Stimulated activated effector memory CD8-positive, alpha-beta T cell treated with anti-CD3 and anti-CD28 coated beads, Interleukin-12 subunit alpha, Interleukin-12 subunit beta, amount 100 ng/mL, for 72 hours (primary cell): ENCODE data around the gene NPC2.

Experiments used
- ATAC-seq: fragments of 150-1000 bp; cut with Tn5 transposase; 2 replicates; pipeline ENCODE4 v1.10.0; 2021
- DNase-seq, 2 donors: peaks; one replicate each; pipeline ENCODE4 v3.0.0; 2021 to 2022; ENCODE audit warnings: low spot score in 2 of 2
- H3K27ac Mint-ChIP-seq: one replicate; pipeline ENCODE4 v1.8.0; 2022; ENCODE audit warnings: mild to moderate bottlenecking, mixed read lengths
- H3K36me3 Mint-ChIP-seq: one replicate; pipeline ENCODE4 v1.8.0; 2022; ENCODE audit warnings: mild to moderate bottlenecking, mixed read lengths
- H3K4me1 Mint-ChIP-seq: one replicate; pipeline ENCODE4 v1.8.0; 2022; ENCODE audit warnings: mixed read lengths
- H3K4me3 Mint-ChIP-seq: one replicate; pipeline ENCODE4 v1.8.0; 2022; ENCODE audit warnings: mild to moderate bottlenecking, mixed read lengths
- H3K9me3 Mint-ChIP-seq: one replicate; pipeline ENCODE4 v1.8.0; 2022; ENCODE audit warnings: mixed read lengths

The NPC2 gene

DNA sequence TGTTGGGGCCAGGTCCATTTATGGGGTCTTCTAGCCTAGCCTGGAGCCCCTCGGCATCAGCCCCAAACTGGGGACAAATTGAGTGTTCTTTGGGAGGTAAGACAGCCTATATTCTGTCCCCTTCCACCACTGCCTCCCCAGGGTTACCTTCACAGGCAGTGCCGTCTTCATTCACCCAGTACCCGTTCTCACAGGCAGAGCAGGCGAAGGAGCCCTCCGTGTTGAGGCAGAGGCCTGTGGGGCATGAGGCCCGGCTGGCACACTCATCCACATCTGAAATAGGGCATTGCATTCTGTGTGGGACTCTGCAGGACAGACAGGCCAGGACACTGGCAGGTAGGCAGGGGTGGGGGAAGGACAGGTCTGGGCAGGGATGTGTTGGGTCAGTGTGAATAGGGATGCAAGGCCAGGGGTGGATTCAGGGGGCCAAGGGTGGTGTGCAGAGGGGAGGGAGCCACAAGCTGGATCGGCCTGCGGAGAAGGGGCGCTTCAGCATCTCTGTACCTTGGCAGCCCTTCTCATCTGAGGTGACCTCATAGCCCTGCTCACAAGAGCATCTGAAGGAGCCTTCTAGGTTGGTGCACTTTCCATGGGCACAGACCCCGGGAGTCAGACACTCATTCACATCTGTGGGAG is 16.6 kb upstream of the NPC2 start:
- H3K36me3 Mint-ChIP-seq: no peaks in the 10 kb centered on the region
- peaks cover 10% of the 10 kb centered on the region for H3K4me1 Mint-ChIP-seq
- no peak overlapping the region for H3K27ac Mint-ChIP-seq
- H3K9me3 Mint-ChIP-seq: no peaks in the 10 kb centered on the region
- no peak overlapping the region for H3K4me3 Mint-ChIP-seq
- ATAC-seq (no peak), DNase-seq (no peak)

- no peaks in the 10 kb centered on the region for H3K36me3 Mint-ChIP-seq
- H3K4me1 Mint-ChIP-seq: peaks cover 5% of the 10 kb centered on the region
- DNase-seq: no peak
- no peaks in the 10 kb centered on the region for H3K9me3 Mint-ChIP-seq
- no peak overlapping the region for H3K27ac Mint-ChIP-seq
- ATAC-seq: no peak
- H3K4me3 Mint-ChIP-seq: no peak overlapping the region
Measured at GRCh38 chr14:74508844-74509428, 15.8 kb upstream of the NPC2 start.

GRCh38 chr14:74508292-74508731 is 15.2 kb upstream of the NPC2 start:
- no peak for ATAC-seq
- H3K27ac Mint-ChIP-seq: no peak overlapping the region
- no peak for DNase-seq
- peaks cover 5% of the 10 kb centered on the region for H3K4me1 Mint-ChIP-seq
- H3K4me3 Mint-ChIP-seq: no peak overlapping the region
- H3K36me3 Mint-ChIP-seq: no peaks in the 10 kb centered on the region
- no peaks in the 10 kb centered on the region for H3K9me3 Mint-ChIP-seq

DNA sequence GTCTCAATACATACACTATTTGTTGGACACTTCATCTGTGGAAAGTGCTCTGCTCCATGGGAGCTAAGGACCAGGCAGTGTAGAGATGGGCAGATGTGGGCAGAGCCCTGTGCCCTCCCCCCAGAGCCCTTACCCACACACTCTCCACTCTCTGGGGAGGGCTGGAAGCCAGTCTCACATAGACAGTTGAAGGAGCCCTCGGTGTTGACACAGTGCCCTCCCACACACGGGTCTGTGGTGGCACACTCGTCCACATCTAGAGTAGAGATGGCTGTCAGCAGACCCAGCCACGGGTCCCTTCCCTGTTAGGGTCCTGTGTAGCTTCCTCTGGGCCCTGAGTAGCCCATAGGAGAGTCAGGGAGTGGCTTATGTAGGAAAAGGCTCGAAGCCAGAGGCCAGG is 14.7 kb upstream of the NPC2 start:
- ATAC-seq: no peak
- Mint-ChIP-seq H3K4me1 (peaks cover 5% of the 10 kb centered on the region), H3K27ac (no peak overlapping the region), H3K4me3 (no peak overlapping the region), H3K9me3 (no peaks in the 10 kb centered on the region), H3K36me3 (no peaks in the 10 kb centered on the region)
- no peak for DNase-seq

DNA sequence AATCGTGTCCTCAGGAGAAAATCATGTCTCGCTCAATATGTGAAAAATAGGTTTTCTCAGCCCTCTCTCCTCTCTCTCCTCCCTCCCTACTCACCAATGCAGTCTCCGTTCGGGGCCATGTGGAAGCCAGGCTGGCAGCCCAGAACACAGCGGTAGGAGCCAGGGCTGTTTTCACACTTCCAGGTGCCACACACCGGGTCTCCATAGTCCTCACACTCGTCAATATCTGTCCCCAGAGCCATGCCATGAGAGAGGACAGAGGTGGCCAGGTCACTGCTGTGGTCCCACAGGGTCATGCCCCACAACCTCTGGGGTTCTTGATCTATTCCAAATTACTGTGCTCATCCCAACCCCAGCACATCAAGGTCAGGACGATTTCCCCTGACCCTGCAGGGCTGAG is 14.0 kb upstream of the NPC2 start:
- no peak overlapping the region for H3K27ac Mint-ChIP-seq
- H3K4me1 Mint-ChIP-seq: peaks cover 5% of the 10 kb centered on the region
- no peaks in the 10 kb centered on the region for H3K9me3 Mint-ChIP-seq
- no peaks in the 10 kb centered on the region for H3K36me3 Mint-ChIP-seq
- DNase-seq (no peak), ATAC-seq (no peak)
- no peak overlapping the region for H3K4me3 Mint-ChIP-seq

- DNase-seq (no peak), ATAC-seq (no peak)
- no peak overlapping the region for H3K4me3 Mint-ChIP-seq
- H3K27ac Mint-ChIP-seq: no peak overlapping the region
- no peaks in the 10 kb centered on the region for H3K9me3 Mint-ChIP-seq
- H3K4me1 Mint-ChIP-seq: peaks cover 5% of the 10 kb centered on the region
- H3K36me3 Mint-ChIP-seq: no peaks in the 10 kb centered on the region
Measured at GRCh38 chr14:74506411-74506851, 13.3 kb upstream of the NPC2 start.

DNA sequence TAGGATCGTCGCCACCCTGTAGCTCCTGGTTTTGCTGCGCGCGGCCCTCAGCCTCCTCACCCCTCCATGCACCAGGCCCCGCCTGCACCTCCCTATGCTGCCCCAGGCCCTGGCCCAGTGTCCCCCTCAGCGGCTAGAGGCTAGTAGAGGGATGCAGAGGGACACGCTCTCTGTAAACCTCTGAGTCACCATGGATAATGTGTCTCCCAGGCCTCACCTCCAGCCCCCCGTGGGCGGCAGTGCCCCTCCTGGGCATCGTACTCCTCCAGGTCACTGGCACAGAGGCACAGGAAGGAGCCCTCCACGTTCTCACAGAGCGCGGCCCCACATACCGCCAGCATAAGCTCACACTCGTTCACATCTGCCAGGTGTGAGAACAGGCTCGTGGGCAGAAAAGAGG is 12.7 kb upstream of the NPC2 start:
- Mint-ChIP-seq H3K4me3 (no peak overlapping the region), H3K9me3 (no peaks in the 10 kb centered on the region), H3K27ac (no peak overlapping the region), H3K4me1 (peaks cover 5% of the 10 kb centered on the region), H3K36me3 (no peaks in the 10 kb centered on the region)
- DNase-seq (no peak), ATAC-seq (no peak)

DNA sequence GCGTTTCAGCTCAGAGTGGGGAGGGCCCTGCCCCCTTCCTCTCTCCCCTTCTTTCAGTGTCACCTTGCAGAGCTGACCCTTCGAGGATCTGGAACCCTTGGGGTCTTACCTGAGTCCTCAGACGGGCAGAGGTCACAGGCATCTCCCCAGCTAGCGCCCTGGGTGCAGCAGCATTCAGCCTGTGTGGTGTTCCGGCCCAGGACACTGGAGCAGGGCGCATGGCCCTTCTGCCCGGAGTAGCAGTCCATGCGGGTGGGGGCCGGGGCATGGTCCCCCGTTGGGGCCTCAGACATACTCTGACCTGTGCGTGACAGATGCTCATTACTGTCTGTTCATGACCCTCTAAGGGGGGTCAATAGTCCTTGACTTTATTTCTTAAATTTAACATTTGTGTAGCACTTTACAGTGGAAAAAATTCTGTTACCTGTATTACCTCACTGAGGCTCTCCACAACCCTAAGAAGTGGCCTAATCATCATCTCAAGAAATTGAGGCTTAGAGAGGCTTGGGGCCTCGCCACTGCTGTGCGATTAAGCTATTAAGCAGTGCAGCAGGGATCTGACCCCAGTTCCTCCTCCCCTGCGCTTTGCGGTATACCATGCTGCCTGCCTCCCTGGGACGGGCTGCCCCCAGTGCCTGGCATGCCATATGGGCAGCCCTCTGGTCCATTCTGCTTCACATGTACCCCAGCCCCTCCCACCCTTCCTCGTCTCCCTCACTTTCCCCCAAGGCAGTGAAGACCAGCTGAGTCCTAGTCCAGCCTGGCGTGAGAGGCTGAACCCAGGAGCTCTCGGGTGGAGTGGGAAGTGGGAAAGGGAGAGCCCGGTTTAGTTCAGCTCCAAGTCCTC is 12.0 kb upstream of the NPC2 start:
- Mint-ChIP-seq H3K4me3 (no peak overlapping the region), H3K36me3 (no peaks in the 10 kb centered on the region), H3K27ac (no peak overlapping the region), H3K9me3 (no peaks in the 10 kb centered on the region), H3K4me1 (peaks cover 5% of the 10 kb centered on the region)
- DNase-seq (no peak), ATAC-seq (no peak)

DNA sequence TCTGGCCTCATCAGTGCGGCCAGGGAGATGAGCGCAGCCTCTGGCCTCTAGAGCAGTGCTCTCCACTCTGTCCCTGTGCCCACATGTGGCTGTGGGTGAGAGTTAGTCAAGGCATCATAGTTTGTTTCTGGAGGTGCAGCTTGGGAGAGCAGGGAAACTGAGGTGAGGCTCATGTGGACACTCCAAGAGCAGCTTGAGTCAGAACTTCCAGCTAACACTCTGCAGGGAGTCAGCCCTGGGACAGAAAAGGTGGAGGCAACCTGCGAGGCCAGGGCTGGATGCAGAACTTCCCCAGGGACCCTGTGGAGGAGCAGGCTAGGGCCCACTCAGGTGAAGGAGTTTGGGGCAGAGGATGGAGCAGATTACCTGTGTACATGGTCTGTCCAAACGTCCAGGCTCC is 11.3 kb upstream of the NPC2 start:
- ATAC-seq (no peak), DNase-seq (no peak)
- Mint-ChIP-seq H3K4me3 (no peak overlapping the region), H3K36me3 (no peaks in the 10 kb centered on the region), H3K9me3 (no peaks in the 10 kb centered on the region), H3K4me1 (peaks cover 5% of the 10 kb centered on the region), H3K27ac (no peak overlapping the region)

GRCh38 chr14:74503938-74504335 is 10.8 kb upstream of the NPC2 start:
- ATAC-seq (no peak), DNase-seq (no peak)
- Mint-ChIP-seq H3K27ac (no peak overlapping the region), H3K36me3 (no peaks in the 10 kb centered on the region), H3K9me3 (no peaks in the 10 kb centered on the region), H3K4me1 (peaks cover 5% of the 10 kb centered on the region), H3K4me3 (no peak overlapping the region)

GRCh38 chr14:74503291-74503937 is 10.3 kb upstream of the NPC2 start:
- Mint-ChIP-seq H3K4me3 (no peak overlapping the region), H3K27ac (no peak overlapping the region), H3K9me3 (no peaks in the 10 kb centered on the region), H3K4me1 (peaks cover 5% of the 10 kb centered on the region), H3K36me3 (no peaks in the 10 kb centered on the region)
- no peak for DNase-seq
- ATAC-seq: no peak

GRCh38 chr14:74502236-74503019 is 9.3 kb upstream of the NPC2 start:
- no peaks in the 10 kb centered on the region for H3K4me1 Mint-ChIP-seq
- DNase-seq: no peak
- H3K27ac Mint-ChIP-seq: no peak overlapping the region
- no peak for ATAC-seq
- H3K36me3 Mint-ChIP-seq: no peaks in the 10 kb centered on the region
- no peaks in the 10 kb centered on the region for H3K9me3 Mint-ChIP-seq
- no peak overlapping the region for H3K4me3 Mint-ChIP-seq

DNA sequence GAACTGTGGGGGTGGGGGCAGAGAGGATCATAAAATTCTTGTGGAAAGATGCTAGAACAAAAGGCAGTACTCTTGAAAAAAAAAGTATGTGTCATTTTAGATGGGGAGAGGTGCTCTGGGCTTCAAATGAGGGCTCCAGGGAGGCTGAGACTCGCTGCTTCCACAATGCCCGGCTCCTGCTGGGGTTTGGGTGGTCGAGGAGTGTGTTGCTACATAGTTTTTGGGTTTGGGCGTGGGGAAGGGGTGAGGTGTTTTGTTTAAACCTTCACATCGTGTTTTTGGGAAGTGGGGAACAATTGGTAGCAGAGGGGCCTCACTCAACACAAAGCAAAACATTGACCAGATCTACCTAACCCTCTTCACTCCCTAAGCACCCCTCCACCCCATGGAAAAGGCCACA is 8.6 kb upstream of the NPC2 start:
- no peak for DNase-seq
- H3K9me3 Mint-ChIP-seq: no peaks in the 10 kb centered on the region
- H3K4me1 Mint-ChIP-seq: no peaks in the 10 kb centered on the region
- H3K27ac Mint-ChIP-seq: no peak overlapping the region
- ATAC-seq: no peak
- no peak overlapping the region for H3K4me3 Mint-ChIP-seq
- peaks cover 3% of the 10 kb centered on the region for H3K36me3 Mint-ChIP-seq

- H3K9me3 Mint-ChIP-seq: no peaks in the 10 kb centered on the region
- no peak overlapping the region for H3K4me3 Mint-ChIP-seq
- no peak overlapping the region for H3K27ac Mint-ChIP-seq
Measured at GRCh38 chr14:74501135-74501614, 8.1 kb upstream of the NPC2 start.

More at GRCh38 chr14:74501135-74501614, 8.1 kb upstream of the NPC2 start:
- no peaks in the 10 kb centered on the region for H3K4me1 Mint-ChIP-seq
- DNase-seq (no peak), ATAC-seq (no peak)
- H3K36me3 Mint-ChIP-seq: peaks cover 8% of the 10 kb centered on the region
